Stimulated activated effector memory CD8-positive, alpha-beta T cell treated with anti-CD3 and anti-CD28 coated beads, Interleukin-12 subunit alpha, Interleukin-12 subunit beta, amount 100 ng/mL, for 72 hours (primary cell): ENCODE data around the gene WDR70.
"Not testable (repeated sequence)": the region's sequence is repeated elsewhere in the genome, so short reads cannot be mapped to it uniquely, and the experiment has no call there.

Experiments used
- ATAC-seq: fragments of 150-1000 bp; cut with Tn5 transposase; 2 replicates; pipeline ENCODE4 v1.10.0; 2021
- DNase-seq, 2 donors: peaks; one replicate each; pipeline ENCODE4 v3.0.0; 2021 to 2022; ENCODE audit warnings: low spot score in 2 of 2
- H3K27ac Mint-ChIP-seq: one replicate; pipeline ENCODE4 v1.8.0; 2022; ENCODE audit warnings: mild to moderate bottlenecking, mixed read lengths
- H3K36me3 Mint-ChIP-seq: one replicate; pipeline ENCODE4 v1.8.0; 2022; ENCODE audit warnings: mild to moderate bottlenecking, mixed read lengths
- H3K4me1 Mint-ChIP-seq: one replicate; pipeline ENCODE4 v1.8.0; 2022; ENCODE audit warnings: mixed read lengths
- H3K4me3 Mint-ChIP-seq: one replicate; pipeline ENCODE4 v1.8.0; 2022; ENCODE audit warnings: mild to moderate bottlenecking, mixed read lengths
- H3K9me3 Mint-ChIP-seq: one replicate; pipeline ENCODE4 v1.8.0; 2022; ENCODE audit warnings: mixed read lengths

Gene WDR70

DNA sequence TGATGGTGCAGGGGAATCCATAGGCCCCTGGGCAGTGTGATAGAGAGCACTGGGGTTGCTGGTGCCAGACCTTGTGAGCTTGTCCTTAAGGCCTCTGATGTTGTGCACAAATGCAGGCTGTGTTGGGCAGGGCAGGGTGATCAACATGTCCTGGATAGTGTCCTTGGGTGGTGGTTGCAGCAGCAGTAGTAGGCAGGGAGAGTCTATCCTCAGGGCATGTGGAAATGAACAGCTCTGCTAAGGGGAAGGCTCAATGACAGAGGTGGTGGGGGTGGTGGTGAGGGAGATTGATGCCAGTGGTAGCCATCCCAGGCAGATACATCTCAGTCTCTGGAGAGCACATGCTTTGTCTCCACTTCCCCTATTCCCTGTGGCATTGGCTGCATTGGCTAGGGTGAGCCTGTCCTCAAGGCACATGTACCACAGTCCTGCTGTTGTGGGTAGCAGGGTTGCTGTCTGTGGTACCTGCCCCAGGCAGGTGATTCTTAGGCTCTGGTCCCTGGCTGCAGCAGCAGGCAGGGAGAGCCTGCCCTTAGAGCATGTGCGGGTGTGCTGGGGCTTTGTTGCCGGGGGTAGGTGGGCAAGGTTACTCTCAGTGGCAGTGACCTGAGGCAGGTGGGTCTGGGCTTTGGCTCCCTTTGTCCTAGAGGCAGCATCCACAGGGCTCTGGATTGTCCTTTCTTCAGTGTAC lies 111.1 kb downstream of the WDR70 start:
- H3K36me3 Mint-ChIP-seq = peaks cover 8% of the 10 kb centered on the region
- no peak overlapping the region for H3K27ac Mint-ChIP-seq
- peaks cover 17% of the 10 kb centered on the region for H3K4me1 Mint-ChIP-seq
- ATAC-seq (no peak), DNase-seq (no peak)
- H3K4me3 Mint-ChIP-seq = no peak overlapping the region
- H3K9me3 Mint-ChIP-seq = peaks cover 6% of the 10 kb centered on the region

- Mint-ChIP-seq H3K9me3 (peaks cover 6% of the 10 kb centered on the region), H3K4me1 (peaks cover 17% of the 10 kb centered on the region), H3K4me3 (no peak overlapping the region), H3K36me3 (peaks cover 8% of the 10 kb centered on the region), H3K27ac (no peak overlapping the region)
- ATAC-seq (no peak), DNase-seq (no peak)
These were observed 111.8 kb downstream of the WDR70 start for GRCh38 chr5:37490931-37491330.

- H3K4me1 Mint-ChIP-seq = peaks cover 17% of the 10 kb centered on the region
- H3K4me3 Mint-ChIP-seq = no peak overlapping the region
- no peak for DNase-seq
- ATAC-seq = no peak
- H3K9me3 Mint-ChIP-seq = peaks cover 5% of the 10 kb centered on the region
- H3K36me3 Mint-ChIP-seq = no peaks in the 10 kb centered on the region
- H3K27ac Mint-ChIP-seq = no peak overlapping the region
These were observed 113.8 kb downstream of the WDR70 start for GRCh38 chr5:37492778-37493555.

- ATAC-seq (no peak), DNase-seq (no peak)
- no peak overlapping the region for H3K27ac Mint-ChIP-seq
- peaks cover 7% of the 10 kb centered on the region for H3K4me1 Mint-ChIP-seq
- peaks cover 6% of the 10 kb centered on the region for H3K36me3 Mint-ChIP-seq
- H3K4me3 Mint-ChIP-seq = no peak overlapping the region
- H3K9me3 Mint-ChIP-seq = no peaks in the 10 kb centered on the region
These were observed 115.6 kb downstream of the WDR70 start for GRCh38 chr5:37494756-37495155.

- Mint-ChIP-seq H3K9me3 (no peaks in the 10 kb centered on the region), H3K27ac (no peak overlapping the region), H3K36me3 (peaks cover 6% of the 10 kb centered on the region), H3K4me3 (no peak overlapping the region), H3K4me1 (peaks cover 3% of the 10 kb centered on the region)
- ATAC-seq (no peak), DNase-seq (no peak)
These were observed 116.1 kb downstream of the WDR70 start for GRCh38 chr5:37495210-37495609.

- no peak overlapping the region for H3K27ac Mint-ChIP-seq
- ATAC-seq (no peak), DNase-seq (no peak)
- peaks cover 6% of the 10 kb centered on the region for H3K36me3 Mint-ChIP-seq
- no peak overlapping the region for H3K4me3 Mint-ChIP-seq
- no peaks in the 10 kb centered on the region for H3K9me3 Mint-ChIP-seq
- no peaks in the 10 kb centered on the region for H3K4me1 Mint-ChIP-seq
These were observed 116.7 kb downstream of the WDR70 start for GRCh38 chr5:37495668-37496347.

- Mint-ChIP-seq H3K36me3 (peaks cover 16% of the 10 kb centered on the region), H3K4me1 (peaks cover 6% of the 10 kb centered on the region), H3K4me3 (no peak overlapping the region), H3K9me3 (no peaks in the 10 kb centered on the region), H3K27ac (no peak overlapping the region)
- ATAC-seq (no peak), DNase-seq (no peak)
These were observed 117.9 kb downstream of the WDR70 start for GRCh38 chr5:37496902-37497445.

- no peak overlapping the region for H3K4me3 Mint-ChIP-seq
- H3K27ac Mint-ChIP-seq = no peak overlapping the region
- H3K4me1 Mint-ChIP-seq = peaks cover 7% of the 10 kb centered on the region
- ATAC-seq = no peak
- H3K9me3 Mint-ChIP-seq = no peaks in the 10 kb centered on the region
- DNase-seq = no peak
- peaks cover 23% of the 10 kb centered on the region for H3K36me3 Mint-ChIP-seq
These were observed 122.0 kb downstream of the WDR70 start for GRCh38 chr5:37501152-37501551.

GRCh38 chr5:37506241-37506640 lies 127.1 kb downstream of the WDR70 start:
- Mint-ChIP-seq H3K36me3 (peaks cover 28% of the 10 kb centered on the region), H3K27ac (peak overlapping the region; percentile 4), H3K4me3 (no peak overlapping the region), H3K9me3 (peaks cover 3% of the 10 kb centered on the region), H3K4me1 (peaks cover 16% of the 10 kb centered on the region)
- ATAC-seq (no peak), DNase-seq (no peak)

- Mint-ChIP-seq H3K9me3 (peaks cover 3% of the 10 kb centered on the region), H3K36me3 (peaks cover 23% of the 10 kb centered on the region), H3K27ac (peak overlapping the region; percentile 4), H3K4me1 (peaks cover 12% of the 10 kb centered on the region), H3K4me3 (no peak overlapping the region)
- no peak for DNase-seq
- ATAC-seq = no peak
These were observed 127.6 kb downstream of the WDR70 start for GRCh38 chr5:37506722-37507121.

DNA sequence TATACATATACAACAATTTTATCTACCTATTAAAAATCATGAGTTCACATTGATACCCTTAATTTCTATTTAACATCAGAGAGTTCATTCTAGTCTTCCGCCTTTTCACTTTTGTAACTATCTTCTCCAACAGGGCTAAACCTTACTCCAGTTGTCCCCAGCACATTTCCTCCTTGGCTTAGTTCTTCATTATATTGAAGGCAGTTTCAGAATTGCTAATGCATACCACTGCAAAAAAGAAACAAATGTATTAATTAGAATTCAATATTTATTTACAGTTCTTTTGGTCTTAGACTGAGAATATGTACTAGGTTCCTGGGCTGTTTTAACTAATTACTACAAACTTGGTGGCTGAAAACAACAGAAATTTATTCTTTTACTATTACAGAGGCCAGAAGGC lies 132.5 kb downstream of the WDR70 start:
- Mint-ChIP-seq H3K9me3 (peaks cover 3% of the 10 kb centered on the region), H3K27ac (no peak overlapping the region), H3K4me1 (peaks cover 4% of the 10 kb centered on the region), H3K4me3 (no peak overlapping the region), H3K36me3 (peaks cover 24% of the 10 kb centered on the region)
- DNase-seq (no peak), ATAC-seq (no peak)

DNA sequence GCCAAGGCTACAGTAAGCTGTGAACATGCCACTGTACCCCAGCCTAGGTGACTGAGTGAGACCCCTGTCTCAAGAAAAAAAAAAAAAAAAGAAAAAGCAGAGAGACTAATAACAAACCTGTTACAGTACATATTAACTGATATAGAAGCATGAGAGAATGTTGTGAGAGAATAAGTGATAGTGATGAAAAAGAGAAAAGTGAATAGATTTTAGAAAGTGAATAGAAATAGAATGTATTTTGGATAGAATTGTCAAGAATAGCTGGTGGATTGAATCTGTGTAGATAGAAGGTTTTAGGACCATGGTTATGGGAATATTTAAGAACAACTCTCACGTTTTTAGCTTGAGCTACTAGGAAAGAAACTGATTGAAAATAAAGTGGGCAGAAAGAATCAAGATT lies 135.8 kb downstream of the WDR70 start:
- no peak for ATAC-seq
- Mint-ChIP-seq H3K4me1 (no peaks in the 10 kb centered on the region), H3K27ac (no peak overlapping the region), H3K9me3 (no peaks in the 10 kb centered on the region), H3K4me3 (no peak overlapping the region), H3K36me3 (peaks cover 36% of the 10 kb centered on the region)
- DNase-seq = no peak

- peaks cover 31% of the 10 kb centered on the region for H3K36me3 Mint-ChIP-seq
- no peak overlapping the region for H3K27ac Mint-ChIP-seq
- DNase-seq (no peak), ATAC-seq (no peak)
- H3K4me1 Mint-ChIP-seq = no peaks in the 10 kb centered on the region
- H3K9me3 Mint-ChIP-seq = no peaks in the 10 kb centered on the region
- H3K4me3 Mint-ChIP-seq = no peak overlapping the region
These were observed 138.6 kb downstream of the WDR70 start for GRCh38 chr5:37517686-37518085.

DNA sequence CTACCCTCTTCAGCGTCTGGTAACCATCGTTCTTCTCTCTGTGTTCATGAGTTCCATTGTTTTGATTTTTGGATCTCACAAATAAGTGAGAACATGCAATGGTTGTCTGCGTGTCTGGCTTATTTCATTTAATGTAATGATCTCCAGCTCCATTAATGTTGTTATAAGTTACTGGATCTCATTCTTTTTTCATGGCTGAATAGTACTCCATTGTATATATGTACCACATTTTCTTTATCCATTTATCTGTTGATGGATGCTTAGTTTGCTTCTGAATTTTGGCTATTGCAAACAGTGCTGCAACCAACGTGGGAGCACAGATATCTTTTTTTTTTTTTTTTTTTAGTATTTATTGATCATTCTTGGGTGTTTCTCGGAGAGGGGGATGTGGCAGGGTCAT lies 139.2 kb downstream of the WDR70 start:
- H3K9me3 Mint-ChIP-seq, H3K27ac Mint-ChIP-seq, H3K4me3 Mint-ChIP-seq, H3K4me1 Mint-ChIP-seq, DNase-seq, ATAC-seq: not testable (repeated sequence)
- H3K36me3 Mint-ChIP-seq = peaks cover 31% of the 10 kb centered on the region

- no peak for DNase-seq
- Mint-ChIP-seq H3K9me3 (no peaks in the 10 kb centered on the region), H3K27ac (no peak overlapping the region), H3K4me1 (no peaks in the 10 kb centered on the region), H3K36me3 (peaks cover 31% of the 10 kb centered on the region), H3K4me3 (no peak overlapping the region)
- ATAC-seq = no peak
These were observed 140.2 kb downstream of the WDR70 start for GRCh38 chr5:37519304-37519703.
